Measurements from ENCODE around the gene MTRFR. TPM values are rescaled to one million over a fixed set of nuclear protein-coding genes. Genes with fewer than 3 reads are reported as not detected.

The MTRFR gene
- total and polyA plus RNA-seq, 4 donors: 5.7 to 15.2 (median 11.1) TPM

- Histone ChIP-seq H3K27me3 (ENCODE audit: control insufficient read depth in 4 of 4, insufficient read depth in 4 of 4, low read length in 3 of 4) (no peaks in the 10 kb centered on the region), H3K9ac (ENCODE audit: low read depth in 1 of 2, low read length in 2 of 2) (no peak overlapping the region), H3K27ac (ENCODE audit: low read depth in 1 of 2, low read length in 2 of 2) (no peak overlapping the region), H3K4me1 (ENCODE audit: control insufficient read depth in 4 of 4, insufficient read depth in 4 of 4, low read length in 3 of 4) (peaks cover 0 to 4% (median 3%) of the 10 kb centered on the region in 4 donors), H3K9me3 (ENCODE audit: control insufficient read depth in 4 of 4, low read length in 3 of 4) (no peaks in the 10 kb centered on the region), H3K4me3 (ENCODE audit: low read depth in 1 of 3, low read length in 3 of 3) (no peak overlapping the region), H3K36me3 (ENCODE audit: control insufficient read depth in 4 of 4, insufficient read depth in 3 of 4, low read depth in 1 of 4, low read length in 3 of 4) (peaks cover 8 to 38% (median 22%) of the 10 kb centered on the region in 4 donors)
- 97% methylated on average over 4 of the region's 4 CpGs for WGBS
- TF ChIP-seq, protein P1, sequence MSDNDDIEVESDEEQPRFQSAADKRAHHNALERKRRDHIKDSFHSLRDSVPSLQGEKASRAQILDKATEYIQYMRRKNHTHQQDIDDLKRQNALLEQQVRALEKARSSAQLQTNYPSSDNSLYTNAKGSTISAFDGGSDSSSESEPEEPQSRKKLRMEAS (IDR thresholded peaks at IDR 0.05): no peak
- TF ChIP-seq NR2F2 (IDR thresholded peaks at IDR 0.05) (no peak), YY1 (IDR thresholded peaks at IDR 0.05) (no peak), FOXA1 (IDR thresholded peaks at IDR 0.05) (no peak)
- DNase-seq (ENCODE audit: low spot score): no peak
Measured at GRCh38 chr12:123261196-123261595, 28.0 kb downstream of the MTRFR start.

GRCh38 chr12:123263196-123263817 is 30.1 kb downstream of the MTRFR start:
- Histone ChIP-seq H3K27me3 (ENCODE audit: control insufficient read depth in 4 of 4, insufficient read depth in 4 of 4, low read length in 3 of 4) (no peaks in the 10 kb centered on the region), H3K36me3 (ENCODE audit: control insufficient read depth in 4 of 4, insufficient read depth in 3 of 4, low read depth in 1 of 4, low read length in 3 of 4) (peaks cover 5 to 27% (median 18%) of the 10 kb centered on the region in 4 donors), H3K9me3 (ENCODE audit: control insufficient read depth in 4 of 4, low read length in 3 of 4) (no peaks in the 10 kb centered on the region), H3K4me1 (ENCODE audit: control insufficient read depth in 4 of 4, insufficient read depth in 4 of 4, low read length in 3 of 4) (peaks cover 0 to under 1% (median 0%) of the 10 kb centered on the region in 4 donors), H3K9ac (ENCODE audit: low read depth in 1 of 2, low read length in 2 of 2) (no peak overlapping the region), H3K27ac (ENCODE audit: low read depth in 1 of 2, low read length in 2 of 2) (no peak overlapping the region), H3K4me3 (ENCODE audit: low read depth in 1 of 3, low read length in 3 of 3) (no peak overlapping the region)
- WGBS: 89% methylated on average over 8 of the region's 8 CpGs
- no peak for DNase-seq (ENCODE audit: low spot score)
- TF ChIP-seq JUND (IDR thresholded peaks at IDR 0.05) (no peak), RXRA (IDR thresholded peaks at IDR 0.05) (no peak), HNF4G (IDR thresholded peaks at IDR 0.05) (no peak), GABPA (IDR thresholded peaks at IDR 0.05 in 1 of 2, conservative IDR thresholded peaks at IDR 0.05 in 1 of 2) (no peak), TAF1 (conservative IDR thresholded peaks at IDR 0.05) (no peak), YY1 (IDR thresholded peaks at IDR 0.05) (no peak), RAD21 (IDR thresholded peaks at IDR 0.05) (no peak), SP1 (IDR thresholded peaks at IDR 0.05) (no peak)
- TF ChIP-seq, protein P1 (IDR thresholded peaks at IDR 0.05): no peak
- TF ChIP-seq, protein P2, sequence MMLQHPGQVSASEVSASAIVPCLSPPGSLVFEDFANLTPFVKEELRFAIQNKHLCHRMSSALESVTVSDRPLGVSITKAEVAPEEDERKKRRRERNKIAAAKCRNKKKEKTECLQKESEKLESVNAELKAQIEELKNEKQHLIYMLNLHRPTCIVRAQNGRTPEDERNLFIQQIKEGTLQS (IDR thresholded peaks at IDR 0.05): no peak

GRCh38 chr12:123264642-123265041 is 31.4 kb downstream of the MTRFR start:
- no peak for DNase-seq (ENCODE audit: low spot score)
- no peak overlapping the region for H3K4me3 ChIP-seq (ENCODE audit: low read depth in 1 of 3, low read length in 3 of 3)
- H3K27me3 ChIP-seq (ENCODE audit: control insufficient read depth in 4 of 4, insufficient read depth in 4 of 4, low read length in 3 of 4): no peaks in the 10 kb centered on the region
- 65% methylated on average over 7 of the region's 7 CpGs for WGBS
- H3K27ac ChIP-seq (ENCODE audit: low read depth in 1 of 2, low read length in 2 of 2): no peak overlapping the region
- peaks cover 0 to 10% (median 5%) of the 10 kb centered on the region in 4 donors for H3K4me1 ChIP-seq (ENCODE audit: control insufficient read depth in 4 of 4, insufficient read depth in 4 of 4, low read length in 3 of 4)
- H3K9me3 ChIP-seq (ENCODE audit: control insufficient read depth in 4 of 4, low read length in 3 of 4): no peaks in the 10 kb centered on the region
- peaks cover 5 to 19% (median 15%) of the 10 kb centered on the region in 4 donors for H3K36me3 ChIP-seq (ENCODE audit: control insufficient read depth in 4 of 4, insufficient read depth in 3 of 4, low read depth in 1 of 4, low read length in 3 of 4)
- H3K9ac ChIP-seq (ENCODE audit: low read depth in 1 of 2, low read length in 2 of 2): no peak overlapping the region
- no peak for TF ChIP-seq HNF4G (IDR thresholded peaks at IDR 0.05)
- no peak for TF ChIP-seq FOXA1 (IDR thresholded peaks at IDR 0.05)
- peak in 1 of 2 donors; percentile 54 for TF ChIP-seq RAD21 (IDR thresholded peaks at IDR 0.05)
